NCI-H146 treated with DMSO at 0.1 percent for 48 hours (cell line): Measurements from ENCODE around the gene RNF41.

Source experiments
- DNase-seq: peaks from one replicate; lab custom pipeline; 2025; ENCODE audit not compliant: unreplicated experiment; lab: John Stamatoyannopoulos, UW

RNF41 gene

DNA sequence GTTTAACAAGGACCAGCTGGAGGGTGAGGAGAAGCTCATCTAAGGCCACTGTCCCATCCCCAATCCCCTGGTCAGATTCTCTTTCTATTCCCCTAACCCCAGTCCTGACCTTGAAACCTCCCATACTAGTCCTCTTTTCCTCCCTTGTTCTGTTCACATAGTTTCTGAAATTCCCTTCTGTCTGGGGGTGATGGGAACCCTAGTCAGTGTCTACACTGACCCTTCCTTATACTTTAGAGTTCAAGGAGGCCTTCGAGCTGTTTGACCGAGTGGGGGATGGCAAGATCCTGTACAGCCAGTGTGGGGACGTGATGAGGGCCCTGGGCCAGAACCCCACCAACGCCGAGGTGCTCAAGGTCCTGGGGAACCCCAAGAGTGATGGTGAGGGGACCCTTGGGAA, 66.9 kb downstream of the RNF41 start:
- no peak for DNase-seq

DNA sequence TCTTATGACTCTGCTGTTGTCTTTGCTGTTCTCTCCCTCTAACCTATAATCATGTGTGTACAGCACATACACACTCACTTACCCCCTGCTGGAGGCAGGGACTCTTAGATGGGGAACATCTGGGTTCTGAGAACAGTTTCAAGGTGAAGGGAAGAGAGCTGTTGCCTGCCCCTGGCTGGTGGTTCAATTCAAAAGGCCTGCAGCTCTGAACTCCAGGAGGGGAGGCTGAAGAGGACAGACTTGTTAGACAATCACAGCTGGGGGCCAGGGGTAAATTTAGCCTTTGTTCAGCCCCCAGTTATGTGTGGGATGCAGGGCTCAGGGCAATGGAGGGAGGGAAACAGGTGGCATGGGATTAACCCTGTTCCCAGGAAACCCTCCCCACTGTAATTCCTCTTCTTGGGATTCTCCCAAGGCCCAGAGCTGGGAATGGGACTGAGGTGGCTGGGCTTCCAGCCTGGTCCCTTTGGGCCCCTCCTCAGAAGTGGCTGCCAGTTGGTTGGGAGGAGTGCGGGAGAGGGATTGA, 67.4 kb downstream of the RNF41 start:
- no peak for DNase-seq

- no peak for DNase-seq
These were observed 68.0 kb downstream of the RNF41 start for GRCh38 chr12:56153678-56154065.

DNA sequence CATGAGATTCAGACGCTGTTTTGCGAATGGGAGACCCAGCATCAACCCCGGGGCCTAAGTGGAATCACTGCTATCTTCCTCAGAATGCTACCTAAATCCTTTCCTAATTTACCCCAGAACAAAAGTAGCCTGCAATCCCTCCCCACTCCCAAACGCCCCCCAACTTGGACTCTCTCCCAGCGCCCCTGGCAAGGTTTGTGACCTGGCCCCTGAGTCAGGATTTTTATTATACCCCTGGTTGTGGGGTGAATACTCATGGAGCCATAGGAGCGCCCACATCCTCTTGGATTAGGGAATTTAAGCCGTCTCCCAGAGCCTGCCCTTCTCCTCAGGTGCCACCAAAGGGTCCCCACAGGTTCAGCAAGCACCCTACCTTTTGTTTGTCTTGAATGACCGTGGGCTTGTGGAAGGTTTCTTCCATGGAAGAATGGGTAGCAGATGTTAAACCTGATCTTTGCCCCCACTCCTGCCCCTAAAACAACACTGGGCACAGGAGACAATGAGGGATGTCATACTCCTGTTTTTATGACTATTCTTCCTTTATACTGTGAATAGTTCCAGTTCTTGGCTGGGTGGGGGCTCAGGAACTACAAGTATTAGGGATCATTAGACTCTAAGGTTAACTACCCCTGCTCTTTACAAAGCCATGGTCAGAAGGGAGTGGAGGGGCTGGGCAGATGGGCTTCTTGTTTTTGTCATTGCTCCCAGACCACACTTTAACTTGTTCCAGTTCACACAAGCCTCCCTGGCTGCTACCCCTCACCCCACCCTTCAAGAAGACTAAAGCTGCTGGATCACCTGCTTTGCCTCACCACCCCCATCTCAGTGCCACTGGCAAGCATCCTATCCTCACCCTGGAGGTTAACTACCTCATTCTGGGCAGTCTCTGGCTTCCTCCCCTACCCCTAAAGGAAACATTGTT, 68.7 kb downstream of the RNF41 start:
- no peak for DNase-seq
